Measurements from ENCODE around the gene ZNF75A. TPM values are rescaled to one million over a fixed set of nuclear protein-coding genes. Genes with fewer than 3 reads are reported as not detected.

ZNF75A gene
- total and polyA plus RNA-seq, 4 donors: 4.9 to 17.2 (median 9.8) TPM

DNA sequence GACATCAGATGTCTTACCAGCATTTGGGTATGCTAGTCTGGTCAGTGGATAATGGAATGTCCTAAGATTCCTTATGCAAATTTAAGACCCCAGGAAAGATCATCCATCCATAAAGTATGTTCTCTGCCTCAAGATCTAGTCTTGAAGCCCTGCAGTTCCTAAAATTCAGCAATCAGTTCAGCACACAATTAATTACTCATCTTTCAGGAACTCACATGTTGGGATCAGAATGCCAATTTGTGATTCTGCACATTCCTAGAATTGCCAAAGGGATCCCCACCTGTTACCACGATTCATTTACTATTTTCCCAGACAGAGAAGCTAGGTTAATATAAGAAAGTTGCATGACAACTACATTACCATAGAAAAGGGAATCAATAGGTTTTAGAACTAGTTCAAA lies 53.6 kb downstream of the ZNF75A start:
- no peak overlapping the region for H3K4me3 ChIP-seq (ENCODE audit: low read depth in 1 of 3, low read length in 3 of 3)
- no peaks in the 10 kb centered on the region for H3K36me3 ChIP-seq (ENCODE audit: control insufficient read depth in 4 of 4, insufficient read depth in 3 of 4, low read depth in 1 of 4, low read length in 3 of 4)
- H3K9ac ChIP-seq (ENCODE audit: low read depth in 1 of 2, low read length in 2 of 2): no peak overlapping the region
- 0% methylated on average over 1 of the region's 1 CpG for WGBS
- TF ChIP-seq, protein P1, sequence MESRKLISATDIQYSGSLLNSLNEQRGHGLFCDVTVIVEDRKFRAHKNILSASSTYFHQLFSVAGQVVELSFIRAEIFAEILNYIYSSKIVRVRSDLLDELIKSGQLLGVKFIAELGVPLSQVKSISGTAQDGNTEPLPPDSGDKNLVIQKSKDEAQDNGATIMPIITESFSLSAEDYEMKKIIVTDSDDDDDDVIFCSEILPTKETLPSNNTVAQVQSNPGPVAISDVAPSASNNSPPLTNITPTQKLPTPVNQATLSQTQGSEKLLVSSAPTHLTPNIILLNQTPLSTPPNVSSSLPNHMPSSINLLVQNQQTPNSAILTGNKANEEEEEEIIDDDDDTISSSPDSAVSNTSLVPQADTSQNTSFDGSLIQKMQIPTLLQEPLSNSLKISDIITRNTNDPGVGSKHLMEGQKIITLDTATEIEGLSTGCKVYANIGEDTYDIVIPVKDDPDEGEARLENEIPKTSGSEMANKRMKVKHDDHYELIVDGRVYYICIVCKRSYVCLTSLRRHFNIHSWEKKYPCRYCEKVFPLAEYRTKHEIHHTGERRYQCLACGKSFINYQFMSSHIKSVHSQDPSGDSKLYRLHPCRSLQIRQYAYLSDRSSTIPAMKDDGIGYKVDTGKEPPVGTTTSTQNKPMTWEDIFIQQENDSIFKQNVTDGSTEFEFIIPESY (IDR thresholded peaks at IDR 0.05): no peak
- TF ChIP-seq, protein P2, sequence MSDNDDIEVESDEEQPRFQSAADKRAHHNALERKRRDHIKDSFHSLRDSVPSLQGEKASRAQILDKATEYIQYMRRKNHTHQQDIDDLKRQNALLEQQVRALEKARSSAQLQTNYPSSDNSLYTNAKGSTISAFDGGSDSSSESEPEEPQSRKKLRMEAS (IDR thresholded peaks at IDR 0.05): no peak
- TF ChIP-seq NR2F2 (IDR thresholded peaks at IDR 0.05) (no peak), RXRA (IDR thresholded peaks at IDR 0.05) (no peak), GABPA (IDR thresholded peaks at IDR 0.05 in 1 of 2, conservative IDR thresholded peaks at IDR 0.05 in 1 of 2) (no peak), HNF4A (conservative IDR thresholded peaks at IDR 0.05) (no peak), TAF1 (conservative IDR thresholded peaks at IDR 0.05) (no peak), HNF4G (IDR thresholded peaks at IDR 0.05) (no peak), FOXA2 (IDR thresholded peaks at IDR 0.05) (no peak), EGR1 (IDR thresholded peaks at IDR 0.05; ENCODE audit: low read depth in 2 of 2) (no peak), FOXA1 (IDR thresholded peaks at IDR 0.05) (no peak), SP1 (IDR thresholded peaks at IDR 0.05) (no peak), RAD21 (IDR thresholded peaks at IDR 0.05) (no peak), YY1 (IDR thresholded peaks at IDR 0.05) (no peak), JUND (IDR thresholded peaks at IDR 0.05) (no peak)
- TF ChIP-seq, protein P3, sequence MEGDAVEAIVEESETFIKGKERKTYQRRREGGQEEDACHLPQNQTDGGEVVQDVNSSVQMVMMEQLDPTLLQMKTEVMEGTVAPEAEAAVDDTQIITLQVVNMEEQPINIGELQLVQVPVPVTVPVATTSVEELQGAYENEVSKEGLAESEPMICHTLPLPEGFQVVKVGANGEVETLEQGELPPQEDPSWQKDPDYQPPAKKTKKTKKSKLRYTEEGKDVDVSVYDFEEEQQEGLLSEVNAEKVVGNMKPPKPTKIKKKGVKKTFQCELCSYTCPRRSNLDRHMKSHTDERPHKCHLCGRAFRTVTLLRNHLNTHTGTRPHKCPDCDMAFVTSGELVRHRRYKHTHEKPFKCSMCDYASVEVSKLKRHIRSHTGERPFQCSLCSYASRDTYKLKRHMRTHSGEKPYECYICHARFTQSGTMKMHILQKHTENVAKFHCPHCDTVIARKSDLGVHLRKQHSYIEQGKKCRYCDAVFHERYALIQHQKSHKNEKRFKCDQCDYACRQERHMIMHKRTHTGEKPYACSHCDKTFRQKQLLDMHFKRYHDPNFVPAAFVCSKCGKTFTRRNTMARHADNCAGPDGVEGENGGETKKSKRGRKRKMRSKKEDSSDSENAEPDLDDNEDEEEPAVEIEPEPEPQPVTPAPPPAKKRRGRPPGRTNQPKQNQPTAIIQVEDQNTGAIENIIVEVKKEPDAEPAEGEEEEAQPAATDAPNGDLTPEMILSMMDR (IDR thresholded peaks at IDR 0.05; ENCODE audit: low read depth, low read length, missing input control): no peak
- TF ChIP-seq, protein P4, sequence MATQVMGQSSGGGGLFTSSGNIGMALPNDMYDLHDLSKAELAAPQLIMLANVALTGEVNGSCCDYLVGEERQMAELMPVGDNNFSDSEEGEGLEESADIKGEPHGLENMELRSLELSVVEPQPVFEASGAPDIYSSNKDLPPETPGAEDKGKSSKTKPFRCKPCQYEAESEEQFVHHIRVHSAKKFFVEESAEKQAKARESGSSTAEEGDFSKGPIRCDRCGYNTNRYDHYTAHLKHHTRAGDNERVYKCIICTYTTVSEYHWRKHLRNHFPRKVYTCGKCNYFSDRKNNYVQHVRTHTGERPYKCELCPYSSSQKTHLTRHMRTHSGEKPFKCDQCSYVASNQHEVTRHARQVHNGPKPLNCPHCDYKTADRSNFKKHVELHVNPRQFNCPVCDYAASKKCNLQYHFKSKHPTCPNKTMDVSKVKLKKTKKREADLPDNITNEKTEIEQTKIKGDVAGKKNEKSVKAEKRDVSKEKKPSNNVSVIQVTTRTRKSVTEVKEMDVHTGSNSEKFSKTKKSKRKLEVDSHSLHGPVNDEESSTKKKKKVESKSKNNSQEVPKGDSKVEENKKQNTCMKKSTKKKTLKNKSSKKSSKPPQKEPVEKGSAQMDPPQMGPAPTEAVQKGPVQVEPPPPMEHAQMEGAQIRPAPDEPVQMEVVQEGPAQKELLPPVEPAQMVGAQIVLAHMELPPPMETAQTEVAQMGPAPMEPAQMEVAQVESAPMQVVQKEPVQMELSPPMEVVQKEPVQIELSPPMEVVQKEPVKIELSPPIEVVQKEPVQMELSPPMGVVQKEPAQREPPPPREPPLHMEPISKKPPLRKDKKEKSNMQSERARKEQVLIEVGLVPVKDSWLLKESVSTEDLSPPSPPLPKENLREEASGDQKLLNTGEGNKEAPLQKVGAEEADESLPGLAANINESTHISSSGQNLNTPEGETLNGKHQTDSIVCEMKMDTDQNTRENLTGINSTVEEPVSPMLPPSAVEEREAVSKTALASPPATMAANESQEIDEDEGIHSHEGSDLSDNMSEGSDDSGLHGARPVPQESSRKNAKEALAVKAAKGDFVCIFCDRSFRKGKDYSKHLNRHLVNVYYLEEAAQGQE (IDR thresholded peaks at IDR 0.05): no peak
- TF ChIP-seq, protein P5, sequence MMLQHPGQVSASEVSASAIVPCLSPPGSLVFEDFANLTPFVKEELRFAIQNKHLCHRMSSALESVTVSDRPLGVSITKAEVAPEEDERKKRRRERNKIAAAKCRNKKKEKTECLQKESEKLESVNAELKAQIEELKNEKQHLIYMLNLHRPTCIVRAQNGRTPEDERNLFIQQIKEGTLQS (IDR thresholded peaks at IDR 0.05): no peak
- peaks cover 4 to 18% (median 13%) of the 10 kb centered on the region in 4 donors for H3K9me3 ChIP-seq (ENCODE audit: control insufficient read depth in 4 of 4, low read length in 3 of 4)
- DNase-seq (ENCODE audit: low spot score): no peak
- peaks cover 0 to 3% (median 0%) of the 10 kb centered on the region in 4 donors for H3K27me3 ChIP-seq (ENCODE audit: control insufficient read depth in 4 of 4, insufficient read depth in 4 of 4, low read length in 3 of 4)
- H3K27ac ChIP-seq (ENCODE audit: low read depth in 1 of 2, low read length in 2 of 2): no peak overlapping the region
- H3K4me1 ChIP-seq (ENCODE audit: control insufficient read depth in 4 of 4, insufficient read depth in 4 of 4, low read length in 3 of 4): no peaks in the 10 kb centered on the region

Measured in liver (tissue), 9 donors.